HG02588 (cell line): Measurements from ENCODE around the gene LAYN.

Experiments
- ATAC-seq: cut with Tn5 transposase; IDR thresholded peaks from one replicate; pipeline ENCODE4 v1.9.1; 2021; ENCODE audit warnings: mild to moderate bottlenecking, moderate library complexity; ENCODE audit not compliant: unreplicated experiment

Gene LAYN

GRCh38 chr11:111591187-111591960 lies 50.9 kb downstream of the LAYN start:
- ATAC-seq = no peak

- ATAC-seq = no peak
These were observed 52.0 kb downstream of the LAYN start for GRCh38 chr11:111592491-111592890.

- ATAC-seq = no peak
These were observed 55.8 kb downstream of the LAYN start for GRCh38 chr11:111596319-111596718.

GRCh38 chr11:111598148-111598547 lies 57.6 kb downstream of the LAYN start:
- no peak for ATAC-seq

- ATAC-seq = no peak
These were observed 58.0 kb downstream of the LAYN start for GRCh38 chr11:111598559-111598958.

GRCh38 chr11:111601636-111601978 lies 61.1 kb downstream of the LAYN start:
- no peak for ATAC-seq

GRCh38 chr11:111601979-111602864 lies 61.7 kb downstream of the LAYN start, which contains the start of gene SIK2:
TSS of gene SIK2 (plus strand) at chr11:111602449. CDS start at chr11:111602564, 115 bp downstream.
- peak; percentile 88 for ATAC-seq

- peak; percentile 1 for ATAC-seq
These were observed 62.5 kb downstream of the LAYN start for GRCh38 chr11:111602865-111603610.

- no peak for ATAC-seq
These were observed 63.2 kb downstream of the LAYN start for GRCh38 chr11:111603611-111604130.

- no peak for ATAC-seq
These were observed 64.0 kb downstream of the LAYN start for GRCh38 chr11:111604392-111605009.

- ATAC-seq = no peak
These were observed 65.2 kb downstream of the LAYN start for GRCh38 chr11:111605681-111606080.

- no peak for ATAC-seq
These were observed 66.5 kb downstream of the LAYN start for GRCh38 chr11:111606986-111607385.

GRCh38 chr11:111607751-111608150 lies 67.2 kb downstream of the LAYN start:
- no peak for ATAC-seq
